ENCODE results near the gene EI24.
"Not testable (repeated sequence)": the region's sequence is repeated elsewhere in the genome, so short reads cannot be mapped to it uniquely, and the experiment has no call there.

Gene EI24

DNA sequence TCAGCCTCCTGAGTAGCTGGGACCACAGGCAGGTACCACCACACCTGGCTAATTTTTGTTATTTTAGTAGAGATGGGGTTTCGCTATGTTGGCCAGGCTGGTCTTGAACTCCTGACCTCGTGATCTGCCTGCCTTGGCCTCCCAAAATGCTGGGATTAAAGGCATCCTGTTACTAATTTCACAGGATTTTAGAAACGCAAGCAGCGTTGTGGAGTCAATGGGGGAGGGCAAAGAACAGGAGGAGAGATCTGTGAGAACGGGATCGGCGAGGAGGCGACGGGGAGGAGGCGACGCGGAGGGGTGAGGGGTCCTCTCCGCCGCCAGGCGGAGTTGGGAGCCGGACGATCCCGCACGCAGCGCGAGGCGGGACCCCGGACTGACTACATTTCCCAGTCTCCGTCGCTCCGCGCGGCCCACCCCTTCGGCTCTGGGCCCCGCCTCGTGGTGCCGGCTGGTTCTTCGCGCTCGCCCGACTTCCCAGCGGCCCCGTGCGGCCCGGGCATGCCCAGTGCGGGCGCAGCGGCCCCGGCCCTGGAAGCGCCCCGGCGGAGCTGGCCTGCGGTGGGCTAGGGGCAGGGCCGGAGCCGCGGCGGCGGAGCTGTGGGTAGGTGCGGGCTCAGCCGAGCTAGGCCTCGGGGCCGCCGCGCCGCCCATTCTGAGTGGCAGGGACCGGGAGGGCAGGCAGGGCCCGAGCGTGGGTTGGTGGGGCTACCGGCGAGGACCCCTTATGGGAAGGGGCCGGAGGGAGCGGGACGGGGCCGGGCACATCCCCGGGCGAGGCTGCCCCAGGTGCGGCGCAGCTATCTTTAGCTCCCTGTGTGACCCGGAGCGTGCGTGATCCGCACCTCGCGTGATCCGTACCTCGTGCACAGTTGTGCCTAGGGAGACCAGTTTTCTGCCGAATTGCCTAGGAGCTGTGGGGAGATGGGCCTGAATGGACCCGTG lies at the start of gene EI24:
Gene EI24, plus strand, starts transcription at position 508 of the 945 bp plus-strand sequence. CDS start 3,051 bp downstream, outside the sequence.
- peak; percentile 86 for DNase-seq (ENCODE audit: low read depth)

DNA sequence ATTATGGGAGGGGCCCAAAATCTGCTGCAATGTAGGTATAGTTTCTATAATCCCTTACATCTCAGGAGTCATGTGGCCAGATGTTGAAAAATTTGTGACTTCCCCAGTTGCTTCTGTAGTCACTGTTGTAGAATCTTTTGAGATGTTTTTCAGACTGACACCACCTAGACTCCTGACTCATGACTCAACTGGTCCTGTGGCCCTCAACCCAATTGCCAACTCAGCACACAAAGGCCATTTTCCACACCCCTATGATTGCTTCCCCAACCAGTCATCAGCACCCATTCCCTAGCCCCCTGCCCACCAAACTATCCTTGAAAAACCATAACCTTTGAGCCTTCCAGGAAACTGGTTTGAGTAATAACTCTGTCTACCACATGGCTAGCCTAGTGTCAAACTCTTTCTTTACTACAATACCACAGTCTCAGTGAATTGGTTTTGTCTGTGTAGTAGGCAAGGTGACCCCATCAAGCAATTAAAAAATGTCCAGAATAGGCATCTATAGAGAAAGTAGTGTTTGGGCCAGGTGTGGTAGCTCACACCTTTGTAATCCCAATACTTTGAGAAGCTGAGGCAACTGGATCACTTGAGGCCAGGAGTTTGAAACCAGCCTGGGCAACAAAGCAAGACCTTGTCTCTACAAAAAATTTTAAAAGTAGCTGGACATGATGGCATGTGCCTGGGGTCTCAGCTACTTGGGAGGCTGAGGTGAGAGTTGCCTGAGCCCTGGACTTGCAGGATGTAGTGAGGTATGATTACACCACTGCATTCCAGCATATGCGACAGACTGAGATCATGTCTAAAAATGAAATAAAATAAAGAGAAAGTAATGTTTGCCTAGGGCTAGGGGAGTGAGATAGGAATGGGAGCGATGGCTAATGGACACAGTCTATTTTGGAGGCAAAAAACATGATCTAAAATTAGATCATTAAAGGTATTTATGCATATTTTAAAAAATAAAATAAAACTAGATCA lies 49.1 kb upstream of the EI24 start:
- no peak for DNase-seq (ENCODE audit: low read depth)

DNA sequence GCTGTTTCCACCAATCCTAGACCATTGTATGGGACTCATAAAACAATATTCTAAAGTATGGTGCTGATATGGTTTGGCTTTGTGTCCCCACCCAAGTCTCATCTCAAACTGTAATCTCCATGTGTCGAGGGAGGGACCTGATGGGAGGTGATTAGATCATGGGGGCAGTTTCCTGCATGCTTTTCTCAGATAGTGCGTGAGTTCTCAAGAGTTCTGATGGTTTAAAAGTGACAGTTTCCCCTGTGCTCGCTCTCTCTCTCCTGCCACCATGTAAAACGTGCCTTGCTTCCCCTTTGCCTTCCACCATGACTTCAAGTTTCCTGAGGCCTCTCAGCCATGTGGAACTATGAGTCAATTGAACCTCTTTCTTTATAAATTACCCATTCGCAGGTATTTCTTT lies 44.0 kb upstream of the EI24 start:
- no peak for DNase-seq (ENCODE audit: low read depth)

DNA sequence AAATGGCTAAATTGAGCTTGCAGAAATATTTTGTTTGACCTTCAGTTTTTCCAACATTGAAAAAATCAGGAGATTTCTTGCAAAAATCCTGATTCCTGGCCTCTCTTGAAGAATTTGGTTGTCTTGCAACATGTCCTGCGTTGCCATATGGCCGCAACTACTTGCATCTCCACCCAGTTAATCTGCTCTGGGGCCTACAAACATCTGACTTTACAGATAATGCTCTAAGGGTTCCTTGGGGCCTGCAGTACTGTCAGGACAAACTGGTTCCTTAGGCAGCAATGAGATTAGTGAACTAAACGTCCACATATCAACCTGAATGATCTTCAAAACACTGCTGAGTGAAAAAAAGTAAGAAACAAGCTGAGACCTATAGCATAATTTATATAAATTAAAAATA lies 36.6 kb upstream of the EI24 start:
- DNase-seq (ENCODE audit: low read depth) = no peak

DNA sequence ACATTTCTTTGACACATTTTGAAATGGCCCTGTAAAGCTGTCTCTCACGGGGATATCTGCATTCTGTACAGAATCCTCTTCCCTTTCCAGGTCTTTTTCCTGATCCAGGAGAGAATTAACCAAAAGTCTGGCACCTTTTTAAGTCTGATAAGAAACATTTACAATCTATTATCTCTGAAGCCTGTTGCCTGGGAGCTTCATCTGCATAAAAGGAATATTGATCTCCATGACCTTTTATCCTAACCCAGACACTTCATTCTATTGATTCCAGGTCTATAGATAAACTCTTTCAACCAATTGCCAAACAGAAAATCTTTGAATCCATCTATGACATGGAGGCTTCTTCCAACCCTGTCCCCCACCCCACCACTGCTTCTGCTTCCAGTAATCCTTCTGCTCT lies 33.7 kb upstream of the EI24 start:
- no peak for DNase-seq (ENCODE audit: low read depth)

DNA sequence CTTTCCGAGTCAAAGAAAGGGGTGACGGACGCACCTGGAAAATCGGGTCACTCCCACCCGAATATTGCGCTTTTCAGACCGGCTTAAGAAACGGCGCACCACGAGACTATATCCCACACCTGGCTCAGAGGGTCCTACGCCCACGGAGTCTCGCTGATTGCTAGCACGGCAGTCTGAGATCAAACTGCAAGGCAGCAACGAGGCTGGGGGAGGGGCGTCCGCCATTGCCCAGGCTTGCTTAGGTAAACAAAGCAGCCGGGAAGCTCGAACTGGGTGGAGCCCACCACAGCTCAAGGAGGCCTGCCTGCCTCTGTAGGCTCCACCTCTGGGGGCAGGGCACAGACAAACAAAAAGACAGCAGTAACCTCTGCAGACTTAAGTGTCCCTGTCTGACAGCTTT lies 32.4 kb upstream of the EI24 start:
- DNase-seq (ENCODE audit: low read depth) = not testable (repeated sequence)

DNA sequence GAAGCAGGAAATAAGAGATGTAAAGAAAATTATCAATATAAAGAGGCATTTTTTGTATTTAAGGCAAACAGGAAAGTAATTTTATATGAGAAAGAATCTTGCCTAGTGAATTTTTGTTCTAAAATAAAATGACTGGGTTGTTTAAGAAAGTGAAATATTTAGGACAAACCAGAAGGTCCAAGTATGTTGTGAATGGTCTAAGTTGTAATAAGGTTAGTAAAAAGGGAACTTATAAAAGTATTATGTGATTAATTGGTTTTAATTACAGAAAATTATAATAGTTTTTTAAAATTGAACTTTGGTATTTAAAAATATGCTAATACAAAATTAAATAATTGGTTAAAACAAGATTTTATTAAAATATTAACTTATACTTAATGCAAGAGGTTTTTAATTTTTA lies 26.6 kb upstream of the EI24 start:
- no peak for DNase-seq (ENCODE audit: low read depth)

DNA sequence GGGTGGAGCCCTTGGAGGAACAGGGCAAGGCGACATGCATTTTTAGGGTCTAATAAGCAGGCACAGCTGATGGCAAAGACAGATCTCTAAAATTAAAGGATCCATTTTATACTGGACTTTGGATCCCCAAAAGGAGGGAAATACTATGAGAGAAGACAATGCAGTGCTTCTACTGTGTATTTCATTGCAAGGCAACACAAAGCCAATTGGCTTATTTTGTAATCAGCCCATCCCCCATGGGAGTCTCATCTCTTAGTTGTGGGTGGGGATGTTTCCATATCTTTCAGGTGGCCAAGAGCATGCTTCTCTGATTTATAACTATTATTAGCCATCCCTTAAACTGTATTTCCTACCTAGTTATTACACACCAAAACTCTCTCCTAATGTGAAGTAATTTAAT lies 18.5 kb upstream of the EI24 start:
- no peak for DNase-seq (ENCODE audit: low read depth)

DNA sequence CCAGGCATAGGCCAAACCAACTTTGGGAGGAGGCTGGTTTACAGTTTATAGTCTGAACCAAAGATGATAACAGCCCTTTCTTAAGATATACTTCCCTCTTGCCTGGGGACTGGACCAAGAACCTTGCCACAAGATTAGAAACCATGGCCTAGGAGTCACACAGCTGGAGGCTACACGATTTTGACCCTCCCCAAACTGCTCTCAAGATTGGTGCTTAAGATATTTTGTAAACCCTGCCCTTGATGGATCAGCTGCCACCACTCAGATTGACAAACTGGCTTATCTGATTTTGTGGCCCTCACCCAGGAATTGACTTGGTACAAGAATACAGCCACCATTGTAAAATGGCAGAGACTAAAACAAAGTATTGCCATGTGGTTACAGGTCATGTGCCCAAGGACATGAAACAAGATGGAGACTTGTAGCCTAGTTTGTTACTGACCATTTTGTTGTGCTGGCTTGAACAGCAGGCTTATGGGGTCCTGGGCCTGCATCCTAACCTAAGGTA lies 17.4 kb upstream of the EI24 start:
- no peak for DNase-seq (ENCODE audit: low read depth)

DNA sequence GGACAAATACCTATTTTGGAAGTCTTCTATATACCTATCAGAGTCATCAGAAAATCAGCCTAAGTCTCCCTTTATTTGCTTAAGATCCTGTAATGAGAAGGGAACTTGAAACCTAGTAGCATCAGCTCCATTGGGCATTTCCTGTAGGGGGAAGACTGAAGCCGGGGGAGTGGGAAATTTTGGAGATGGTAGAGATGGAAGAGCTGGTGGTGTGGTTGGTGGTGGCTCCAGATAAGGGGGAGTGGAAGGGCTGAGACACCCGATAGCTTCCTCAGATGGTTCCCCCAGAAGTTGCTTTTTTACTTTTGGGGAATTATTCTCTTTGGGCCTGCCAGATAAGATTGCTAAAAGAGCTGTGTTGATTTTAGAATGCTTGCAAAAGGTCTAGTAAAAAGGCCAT lies 16.4 kb upstream of the EI24 start:
- no peak for DNase-seq (ENCODE audit: low read depth)

DNA sequence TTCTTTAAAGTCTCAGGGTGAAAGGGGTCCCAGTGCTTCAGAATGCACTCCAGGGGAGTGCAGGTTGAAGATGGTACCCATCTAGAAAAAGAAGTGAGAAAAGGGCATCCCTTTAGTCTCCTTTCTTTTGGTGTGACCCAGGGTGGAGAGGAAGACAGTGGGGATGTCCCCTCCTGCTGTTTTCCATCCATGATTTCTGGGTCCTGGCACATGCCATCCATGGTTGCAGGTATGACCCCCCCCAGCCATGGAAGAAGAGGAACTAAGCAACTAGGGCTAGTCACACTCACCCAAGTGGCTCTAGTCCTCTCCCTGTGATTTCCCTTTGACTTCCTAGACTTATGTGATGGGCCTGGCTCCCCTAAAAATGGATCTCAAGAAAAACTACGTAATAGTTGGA lies 15.9 kb upstream of the EI24 start:
- no peak for DNase-seq (ENCODE audit: low read depth)

DNA sequence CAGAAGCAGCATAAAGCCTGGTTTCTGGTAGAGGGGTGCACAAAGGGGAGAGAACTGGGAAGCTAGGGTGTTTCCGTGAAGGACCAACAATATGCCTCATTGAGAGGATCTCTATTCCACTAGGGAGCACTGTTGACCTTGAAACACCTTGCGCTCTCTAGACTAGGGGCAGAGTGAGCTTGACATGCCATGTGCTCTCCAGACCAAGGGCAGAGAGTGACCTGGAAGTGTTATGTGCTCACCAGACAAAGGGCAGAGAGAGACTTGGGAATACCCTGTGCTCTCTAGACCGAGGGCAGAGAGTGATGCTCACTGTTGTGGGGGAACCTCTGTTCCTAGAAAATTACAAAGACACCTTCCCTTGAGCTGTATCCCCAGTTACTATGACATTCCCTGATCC lies 15.2 kb upstream of the EI24 start:
- no peak for DNase-seq (ENCODE audit: low read depth)

DNA sequence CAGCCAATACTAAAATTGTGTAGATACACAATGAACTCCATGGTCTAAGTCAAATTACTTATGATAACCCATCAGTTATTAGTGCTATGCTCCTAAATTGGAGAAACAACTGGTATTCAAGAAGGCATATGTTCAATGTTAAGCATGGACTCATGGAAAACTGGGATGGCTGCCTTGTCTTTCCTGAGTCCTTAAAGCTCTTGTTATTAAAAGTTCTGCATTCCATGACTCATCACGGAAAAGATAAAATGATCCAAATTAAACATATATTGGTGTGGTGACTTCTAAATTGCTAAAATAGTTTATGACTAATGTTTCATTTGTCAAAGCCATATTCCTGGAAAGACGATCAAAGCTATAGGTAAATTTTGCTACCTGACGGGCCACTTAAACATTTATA lies 9.4 kb upstream of the EI24 start:
- no peak for DNase-seq (ENCODE audit: low read depth)

DNA sequence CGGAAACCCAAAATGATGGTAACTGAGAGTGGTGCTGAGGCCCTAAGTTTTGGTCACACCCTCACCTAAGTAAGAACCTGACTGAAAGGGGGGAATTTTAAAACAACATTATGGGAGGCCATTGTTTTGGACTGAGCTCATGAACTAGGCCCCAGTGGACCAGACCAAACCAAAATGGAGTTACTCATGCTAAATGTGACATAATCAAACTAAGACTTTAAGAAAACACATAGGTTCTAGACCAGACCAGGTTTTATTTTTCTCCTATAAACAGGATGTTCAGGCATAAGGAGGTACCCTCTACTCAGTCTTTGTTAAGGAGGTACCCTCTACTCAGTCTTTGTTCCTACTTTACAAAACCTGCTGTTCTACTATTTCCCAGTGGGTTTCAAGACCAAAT lies 7.4 kb upstream of the EI24 start:
- DNase-seq (ENCODE audit: low read depth) = no peak

DNA sequence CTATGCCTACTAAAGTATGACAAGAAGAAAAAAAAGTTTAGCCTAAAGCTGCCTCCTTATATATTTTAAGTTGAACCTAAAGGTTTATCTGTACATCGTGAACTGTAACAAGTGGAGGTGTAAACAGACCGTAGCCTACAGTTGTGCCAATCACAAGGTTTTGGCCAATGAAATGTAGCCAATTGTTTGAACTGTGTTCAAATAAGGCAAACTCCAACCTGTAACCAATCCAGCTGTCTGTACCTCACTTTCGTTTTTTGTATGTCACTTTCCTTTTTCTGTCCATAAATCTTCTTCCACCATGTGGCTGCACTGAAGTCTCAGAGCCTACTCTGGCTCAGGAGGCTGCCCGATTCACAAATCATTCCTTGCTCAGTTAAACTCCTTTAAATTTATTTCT lies 6.8 kb upstream of the EI24 start:
- DNase-seq (ENCODE audit: low read depth) = no peak

DNA sequence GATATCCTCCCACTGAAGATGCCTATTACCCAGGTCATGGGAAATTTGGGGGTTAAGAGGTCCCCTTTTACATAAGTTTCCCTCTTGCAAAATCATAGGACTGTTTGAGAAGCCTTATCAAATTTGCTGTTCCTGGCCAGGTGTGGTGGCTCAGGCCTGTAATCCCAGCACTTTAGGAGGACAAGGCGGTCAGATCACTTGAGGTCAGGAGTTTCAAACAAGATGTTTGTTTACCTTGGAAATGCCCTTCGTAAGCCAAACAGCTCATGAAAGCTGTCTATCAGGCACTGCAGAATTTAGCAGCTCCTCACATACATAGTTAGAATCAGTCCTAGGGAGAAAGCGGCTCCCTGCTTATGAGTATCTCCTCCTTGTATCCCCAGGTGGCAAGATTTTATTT lies 4.9 kb upstream of the EI24 start:
- no peak for DNase-seq (ENCODE audit: low read depth)

DNA sequence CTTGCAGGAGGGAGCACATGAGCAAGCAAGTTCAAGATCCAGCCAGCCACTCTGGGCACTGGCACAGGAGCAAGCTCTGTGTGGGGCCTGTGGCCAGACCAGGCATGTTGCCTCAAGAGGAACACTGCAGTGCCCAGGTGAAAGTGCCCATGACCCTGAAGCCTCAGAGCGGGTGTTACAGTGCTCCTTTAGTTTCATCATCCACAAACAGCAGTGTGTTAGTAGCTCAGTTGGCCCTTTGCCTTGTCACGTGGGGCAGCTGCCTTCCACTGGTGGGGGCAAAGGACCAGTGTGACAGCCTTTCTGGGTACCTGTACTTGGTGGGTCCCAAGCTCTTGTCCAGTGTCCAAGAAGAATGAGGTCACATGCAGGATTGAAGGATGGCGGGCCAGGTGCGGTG lies 3.0 kb upstream of the EI24 start:
- DNase-seq (ENCODE audit: low read depth) = no peak

DNA sequence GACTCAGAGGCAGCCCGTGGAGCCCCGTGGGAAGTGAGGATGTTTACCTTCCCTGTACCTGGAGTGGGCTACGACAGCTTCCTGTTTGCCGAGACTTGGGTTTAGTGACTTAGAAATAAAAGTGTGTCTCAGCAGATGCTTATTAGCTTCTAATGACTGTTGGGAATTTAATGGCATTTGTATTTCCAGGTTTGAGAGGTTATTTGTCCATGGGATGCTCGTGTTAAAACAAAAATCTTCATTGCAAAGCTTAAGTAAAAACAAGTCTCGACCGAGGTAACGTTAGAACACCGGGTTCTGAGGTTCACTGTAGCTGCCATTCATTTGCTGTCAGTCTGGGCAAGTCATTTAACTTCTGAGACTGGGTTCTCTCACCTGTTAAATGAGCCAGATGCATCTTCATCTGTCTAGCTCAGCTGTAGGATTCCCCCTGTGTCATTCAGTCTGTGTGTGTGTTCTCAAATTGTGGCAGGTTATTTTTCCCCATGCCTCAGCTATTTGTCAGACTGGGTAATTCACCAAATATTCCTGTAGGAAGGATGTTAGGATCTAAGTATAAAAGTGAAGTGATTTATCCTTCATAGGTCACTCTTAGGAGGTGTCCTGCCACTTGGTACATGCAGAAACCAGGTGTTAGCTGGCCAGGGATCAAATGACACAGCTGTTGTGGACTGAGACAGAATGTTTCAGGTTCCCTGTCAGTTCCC lies 791 bp downstream of the EI24 start:
- DNase-seq (ENCODE audit: low read depth) = no peak

DNA sequence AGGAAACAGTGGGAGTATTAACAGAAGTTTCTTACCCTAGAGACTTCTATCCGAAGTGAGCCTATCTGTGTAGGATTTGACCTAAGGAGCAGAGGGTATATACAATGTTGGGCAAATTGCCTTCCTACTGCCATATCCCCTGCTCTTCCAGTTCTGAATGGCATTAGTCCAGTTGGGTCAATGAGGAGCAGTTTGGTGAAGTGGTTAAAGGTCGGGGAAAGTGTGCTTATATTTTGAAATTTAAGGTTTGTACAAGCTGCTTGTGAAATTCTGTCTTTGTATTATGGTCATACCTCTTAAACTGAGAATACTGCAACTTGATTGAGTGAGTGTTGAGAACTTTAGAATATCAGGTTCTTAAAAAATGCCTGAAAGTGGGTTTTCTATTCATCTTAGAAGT lies 1.7 kb downstream of the EI24 start:
- DNase-seq (ENCODE audit: low read depth) = no peak

DNA sequence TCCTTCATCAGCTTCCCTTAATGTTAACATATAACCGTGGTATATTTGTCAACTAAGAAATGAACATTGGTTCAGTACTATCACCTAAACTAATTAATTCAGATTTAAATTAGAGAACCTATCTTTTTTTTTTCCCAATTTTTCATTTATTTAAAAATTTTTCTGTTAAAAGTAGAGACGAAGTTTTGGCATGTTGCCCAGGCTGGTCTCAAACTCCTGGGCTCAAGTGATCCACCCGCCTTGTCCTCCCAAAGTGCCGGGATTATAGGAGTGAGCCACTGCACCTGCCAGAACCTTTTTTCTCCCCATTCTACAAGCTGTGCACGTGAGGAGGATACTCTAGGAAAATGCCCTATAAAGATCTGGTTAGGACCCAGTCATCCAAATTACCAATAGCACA lies 3.6 kb downstream of the EI24 start:
- DNase-seq (ENCODE audit: low read depth) = no peak

DNA sequence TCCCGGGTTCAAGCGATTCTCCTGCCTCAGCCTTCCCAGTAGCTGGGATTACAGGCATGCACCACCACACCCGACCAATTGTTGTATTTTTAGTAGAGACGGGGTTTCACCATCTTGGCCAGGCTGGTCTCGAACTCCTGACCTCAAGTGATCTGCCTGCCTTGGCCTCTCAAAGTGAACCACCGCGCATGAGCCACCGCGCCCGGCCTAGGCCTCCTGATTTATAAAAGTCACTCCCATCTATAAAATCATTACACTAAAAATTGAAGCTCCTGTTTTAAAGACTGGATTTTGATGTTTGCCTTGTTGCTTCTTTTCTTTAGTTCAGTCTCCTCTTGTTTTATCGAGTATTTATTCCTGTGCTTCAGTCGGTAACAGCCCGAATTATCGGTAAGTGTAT lies 7.9 kb downstream of the EI24 start:
- not testable (repeated sequence) for DNase-seq (ENCODE audit: low read depth)

DNA sequence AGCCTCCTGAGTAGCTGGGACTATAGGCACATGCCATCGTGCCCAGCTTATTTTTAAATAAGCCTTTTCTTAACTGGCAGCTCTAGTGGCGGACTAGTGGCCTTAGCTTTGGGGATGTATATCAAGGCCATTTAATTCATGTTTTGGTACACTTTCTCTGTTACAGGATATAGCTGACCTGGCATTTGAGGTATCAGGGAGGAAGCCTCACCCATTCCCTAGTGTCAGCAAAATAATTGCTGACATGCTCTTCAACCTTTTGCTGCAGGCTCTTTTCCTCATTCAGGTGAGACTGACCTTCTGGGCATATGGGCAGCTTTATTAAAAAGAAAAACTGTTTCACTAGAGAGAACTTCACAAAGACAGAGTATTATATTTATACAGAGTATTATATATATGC lies 9.5 kb downstream of the EI24 start:
- DNase-seq (ENCODE audit: low read depth) = no peak
